ENCODE results near the gene COTL1. TPM values are rescaled to one million over a fixed set of nuclear protein-coding genes. Genes with fewer than 3 reads are reported as not detected.

The COTL1 gene
- total and polyA plus RNA-seq, 11 donors: 5.2 to 120 (median 11.0) TPM

DNA sequence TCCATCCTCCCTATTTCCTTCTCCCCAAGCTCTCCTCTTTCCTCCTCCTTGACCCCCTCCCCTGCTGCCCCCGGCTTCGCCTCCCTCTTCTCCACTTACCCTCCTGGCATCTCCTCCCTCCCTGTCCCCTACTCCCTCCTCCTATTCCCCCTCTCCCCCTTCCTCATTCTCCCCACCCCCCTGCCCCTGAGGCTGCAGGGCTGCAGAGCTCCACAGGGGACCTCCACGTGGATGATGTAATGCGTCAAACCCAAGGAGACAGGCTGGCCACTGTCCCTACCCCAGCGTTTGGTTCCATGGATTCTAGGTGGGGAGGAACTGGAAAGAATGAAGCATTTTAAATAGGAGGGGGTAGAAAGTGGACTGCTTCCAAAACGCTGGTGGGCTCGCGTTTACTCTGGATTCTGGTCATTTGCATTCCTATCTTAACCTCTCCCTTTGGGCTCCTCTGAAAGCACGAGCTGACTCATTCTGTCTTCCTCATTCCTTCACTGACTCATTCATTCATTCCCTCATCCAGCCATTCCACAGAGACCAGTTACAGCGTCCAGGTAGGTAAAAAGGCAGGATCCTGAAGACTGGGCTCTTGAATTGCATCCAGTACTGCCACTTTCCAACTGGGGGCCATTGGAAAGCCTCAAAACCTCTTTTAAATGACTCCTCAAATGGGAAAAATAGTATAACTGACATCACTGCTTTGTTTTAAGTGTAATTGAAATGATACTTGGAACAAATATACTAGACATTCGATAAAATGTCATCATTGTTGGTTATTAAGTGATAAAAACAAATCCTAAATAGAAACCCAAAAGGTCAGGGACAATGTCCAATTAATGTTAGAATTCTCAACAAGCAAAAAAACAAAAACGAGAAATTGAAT, 943 bp upstream of the COTL1 start:
- peak overlapping the region in 2 of 12 donors; percentile 29 to 30 for H3K27ac ChIP-seq
- H3K4me3 ChIP-seq: peak overlapping the region in 3 of 12 donors; percentile 72 to 96 (median 72)
- ATAC-seq: peak in 2 of 4 donors; percentile 6 to 32

DNA sequence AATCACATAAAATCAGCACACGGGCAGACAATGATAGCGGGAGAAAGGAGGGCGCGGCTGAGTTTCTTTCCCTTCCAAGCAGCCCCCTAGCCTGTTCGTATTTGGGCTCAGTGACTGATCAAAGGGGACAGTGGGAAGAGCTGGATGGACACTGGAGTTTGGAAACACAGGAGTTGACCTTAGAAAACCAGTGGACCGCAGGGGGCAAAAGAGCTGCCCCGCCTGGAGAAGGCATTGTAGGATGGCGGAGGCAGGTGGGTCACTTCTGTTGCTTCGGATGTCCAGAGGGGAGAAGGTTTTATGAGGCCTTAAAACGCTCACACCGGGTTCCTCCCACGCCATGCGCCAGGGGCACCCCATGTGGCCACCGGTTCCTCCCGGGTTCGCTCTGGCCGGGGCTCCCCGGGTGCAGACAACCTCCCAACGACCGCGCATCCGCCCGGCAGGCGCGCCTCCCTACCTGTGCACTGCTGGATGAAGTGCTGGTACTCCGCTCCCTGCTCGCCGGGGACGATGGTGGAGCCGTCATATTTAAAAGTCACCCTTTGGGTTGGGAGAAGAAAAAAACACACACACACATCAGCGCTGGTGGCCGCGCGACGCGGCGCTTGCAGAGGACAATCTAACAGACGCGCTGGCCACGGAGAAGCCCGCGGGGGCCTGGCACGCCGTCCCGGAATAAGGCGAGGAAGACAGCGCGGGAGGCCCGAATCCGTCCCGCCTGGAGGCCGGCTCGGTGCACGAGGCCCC, 662 bp downstream of the COTL1 start:
- ATAC-seq (peak in 1 of 4 donors; percentile 2), DNase-seq (peak in 4 of 5 donors; percentile 23 to 72 (median 34))
- peaks cover 0 to 5% (median 0%) of the 10 kb centered on the region in 9 donors for H3K36me3 ChIP-seq
- no peaks in the 10 kb centered on the region for H3K9me3 ChIP-seq
- intact Hi-C loops (cut with DNase I): loop anchor here in 2 of 10 donors (10.0 kb wide), 2 partner anchors 62 to 332 kb away; no protein-coding TSS in a partner anchor
- peaks cover 0 to 61% (median 12%) of the 10 kb centered on the region in 12 donors for H3K4me1 ChIP-seq
- WGBS, 4 donors: 2 to 5% (median 4%) methylated on average over 30 to 54 of the region's 54 CpGs
- peak overlapping the region; percentile 31 to 96 (median 74) for H3K4me3 ChIP-seq
- TF ChIP-seq, protein P1, sequence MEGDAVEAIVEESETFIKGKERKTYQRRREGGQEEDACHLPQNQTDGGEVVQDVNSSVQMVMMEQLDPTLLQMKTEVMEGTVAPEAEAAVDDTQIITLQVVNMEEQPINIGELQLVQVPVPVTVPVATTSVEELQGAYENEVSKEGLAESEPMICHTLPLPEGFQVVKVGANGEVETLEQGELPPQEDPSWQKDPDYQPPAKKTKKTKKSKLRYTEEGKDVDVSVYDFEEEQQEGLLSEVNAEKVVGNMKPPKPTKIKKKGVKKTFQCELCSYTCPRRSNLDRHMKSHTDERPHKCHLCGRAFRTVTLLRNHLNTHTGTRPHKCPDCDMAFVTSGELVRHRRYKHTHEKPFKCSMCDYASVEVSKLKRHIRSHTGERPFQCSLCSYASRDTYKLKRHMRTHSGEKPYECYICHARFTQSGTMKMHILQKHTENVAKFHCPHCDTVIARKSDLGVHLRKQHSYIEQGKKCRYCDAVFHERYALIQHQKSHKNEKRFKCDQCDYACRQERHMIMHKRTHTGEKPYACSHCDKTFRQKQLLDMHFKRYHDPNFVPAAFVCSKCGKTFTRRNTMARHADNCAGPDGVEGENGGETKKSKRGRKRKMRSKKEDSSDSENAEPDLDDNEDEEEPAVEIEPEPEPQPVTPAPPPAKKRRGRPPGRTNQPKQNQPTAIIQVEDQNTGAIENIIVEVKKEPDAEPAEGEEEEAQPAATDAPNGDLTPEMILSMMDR (IDR thresholded peaks at IDR 0.05): peak in 1 of 12 donors; percentile 3
- TF ChIP-seq POLR2A (IDR thresholded peaks at IDR 0.05): no peak
- H3K27ac ChIP-seq: peak overlapping the region in 11 of 12 donors; percentile 37 to 87 (median 57)
- H3K27me3 ChIP-seq: peaks cover 0 to 8% (median 0%) of the 10 kb centered on the region in 9 donors

More for the DNA sequence above, 943 bp upstream of the COTL1 start:
- TF ChIP-seq, protein P1 (IDR thresholded peaks at IDR 0.05): no peak
- no peak for TF ChIP-seq POLR2A (IDR thresholded peaks at IDR 0.05)
- Histone ChIP-seq H3K27me3 (peaks cover 0 to 8% (median 0%) of the 10 kb centered on the region in 9 donors), H3K4me1 (peaks cover 0 to 51% (median 12%) of the 10 kb centered on the region in 12 donors), H3K9me3 (no peaks in the 10 kb centered on the region), H3K36me3 (no peaks in the 10 kb centered on the region)
- 21 to 25% (median 23%) methylated on average over 12 of the region's 12 CpGs for WGBS, 4 donors
- DNase-seq: peak in 3 of 5 donors; percentile 30 to 63 (median 49)
- intact Hi-C loops (cut with DNase I): loop anchor here in 2 of 10 donors (10.0 kb wide), 2 partner anchors 64 to 334 kb away; no protein-coding TSS in a partner anchor

DNA sequence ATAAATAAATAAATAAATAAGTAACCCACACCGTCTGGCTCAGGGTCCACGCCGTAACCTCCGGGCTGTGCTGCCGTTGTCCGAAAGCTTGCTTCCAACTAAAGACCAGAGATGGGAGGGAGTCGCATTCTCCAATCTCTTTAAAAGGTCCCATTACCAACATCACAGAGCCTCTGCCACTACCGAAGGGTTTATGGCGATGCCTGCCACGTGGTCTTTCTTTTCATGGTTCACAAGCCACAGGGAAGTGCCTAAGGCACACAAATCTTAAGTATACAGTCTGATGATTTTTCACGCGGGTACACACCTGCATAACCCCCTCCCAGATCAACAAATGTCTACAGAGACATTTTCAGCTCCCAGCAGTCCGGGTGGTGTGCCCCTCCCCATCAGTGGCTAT, 1.4 kb downstream of the COTL1 start:
- no peak for ATAC-seq
- no peaks in the 10 kb centered on the region for H3K9me3 ChIP-seq
- H3K36me3 ChIP-seq: peaks cover 0 to 5% (median 0%) of the 10 kb centered on the region in 9 donors
- peak overlapping the region in 1 of 12 donors; percentile 87 for H3K27ac ChIP-seq
- peak overlapping the region in 10 of 12 donors; percentile 70 to 96 (median 76) for H3K4me3 ChIP-seq
- no peak for TF ChIP-seq POLR2A (IDR thresholded peaks at IDR 0.05)
- TF ChIP-seq, protein P1 (IDR thresholded peaks at IDR 0.05): no peak
- H3K27me3 ChIP-seq: peaks cover 0 to 8% (median 0%) of the 10 kb centered on the region in 9 donors
- intact Hi-C loops (cut with DNase I): loop anchor here in 2 of 10 donors (10.0 kb wide), 2 partner anchors 62 to 332 kb away; no protein-coding TSS in a partner anchor
- H3K4me1 ChIP-seq: peaks cover 0 to 63% (median 12%) of the 10 kb centered on the region in 12 donors
- DNase-seq: no peak
- WGBS, 4 donors: 37 to 68% (median 48%) methylated on average over 13 of the region's 13 CpGs

Data from heart left ventricle (tissue), 16 donors.